Karpas-422 (cell line): ENCODE data around the gene METTL9. TPM values are rescaled to one million over a fixed set of nuclear protein-coding genes. Genes with fewer than 3 reads are reported as not detected.
"Not testable (repeated sequence)": the region's sequence is repeated elsewhere in the genome, so short reads cannot be mapped to it uniquely, and the experiment has no call there.

Source experiments
- DNase-seq: peaks from one replicate; pipeline ENCODE4 v3.0.0-alpha.2; 2015
- H2AFZ ChIP-seq: fragments of 200-600 bp; sonication (generic); 2 replicates; pipeline ENCODE4 v1.6.1; 2014; ENCODE audit warnings: antibody characterized with exemption, low read length, mixed read lengths
- H3K27ac ChIP-seq: fragments of 200-600 bp; sonication (generic); 2 replicates; pipeline ENCODE4 v1.5.1; 2014; ENCODE audit warnings: mild to moderate bottlenecking, low read length, moderate library complexity
- H3K27me3 ChIP-seq: fragments of 200-600 bp; sonication (generic); 2 replicates; pipeline ENCODE4 v1.6.1; 2014; ENCODE audit warnings: low read length, mixed read lengths
- H3K36me3 ChIP-seq: fragments of 200-600 bp; sonication (generic); 2 replicates; pipeline ENCODE4 v1.6.1; 2014; ENCODE audit warnings: low read length, mixed read lengths; ENCODE audit not compliant: insufficient read depth
- H3K4me1 ChIP-seq: fragments of 200-600 bp; sonication (generic); 2 replicates; pipeline ENCODE4 v1.6.1; 2014; ENCODE audit warnings: mild to moderate bottlenecking, low read length, mixed read lengths
- H3K4me2 ChIP-seq: fragments of 200-600 bp; sonication (generic); 2 replicates; pipeline ENCODE4 v1.6.1; 2014; ENCODE audit warnings: low read length, low read depth, mild to moderate bottlenecking; ENCODE audit not compliant: poor library complexity, severe bottlenecking
- H3K4me3 ChIP-seq: fragments of 200-600 bp; sonication (generic); 2 replicates; pipeline ENCODE4 v1.5.1; 2014; ENCODE audit warnings: mild to moderate bottlenecking, antibody characterized with exemption, low read length, mixed read lengths
- H3K79me2 ChIP-seq: fragments of 200-600 bp; sonication (generic); 2 replicates; pipeline ENCODE4 v1.6.1; 2014; ENCODE audit warnings: mild to moderate bottlenecking, low read length, mixed read lengths
- H3K9ac ChIP-seq: fragments of 200-600 bp; sonication (generic); 2 replicates; pipeline ENCODE4 v1.6.0; 2014; ENCODE audit warnings: low read length
- H3K9me2 ChIP-seq: fragments of 200-600 bp; sonication (generic), shearing (Covaris generic); replicated peaks from 2 replicates; pipeline ENCODE4 v1.6.0; 2014; ENCODE audit warnings: mild to moderate bottlenecking, low read length, moderate library complexity; ENCODE audit not compliant: insufficient read depth
- H3K9me3 ChIP-seq: fragments of 300-700, 200-600 bp; sonication (generic); 2 replicates; pipeline ENCODE4 v1.6.1; 2014; ENCODE audit warnings: low read length, mixed read lengths
- H4K20me1 ChIP-seq: fragments of 200-600 bp; sonication (generic); 2 replicates; pipeline ENCODE4 v1.6.1; 2014; ENCODE audit warnings: mild to moderate bottlenecking, antibody characterized with exemption, low read length, low read depth; ENCODE audit not compliant: insufficient read depth
- total RNA-seq: library from RNA; depleted of rRNA; stranded (reverse); fragments of >200 nt; shearing (Covaris generic); gene quantifications from 2 replicates; pipeline ENCODE4 v1.2.3, GENCODE V29; 2014; ENCODE audit warnings: low replicate concordance

METTL9 gene
- total RNA-seq, 1 experiment from 2014 or later: 90.6 TPM

GRCh38 chr16:21593530-21594289, 5.7 kb upstream of the METTL9 start:
- H3K4me2 ChIP-seq: no peak overlapping the region
- H4K20me1 ChIP-seq: no peaks in the 10 kb centered on the region
- no peak overlapping the region for H3K9ac ChIP-seq
- H3K27me3 ChIP-seq: no peaks in the 10 kb centered on the region
- H3K9me2 ChIP-seq: no peaks in the 10 kb centered on the region
- H3K79me2 ChIP-seq: no peaks in the 10 kb centered on the region
- no peaks in the 10 kb centered on the region for H3K9me3 ChIP-seq
- no peak overlapping the region for H3K27ac ChIP-seq
- H3K36me3 ChIP-seq: no peaks in the 10 kb centered on the region
- no peak for DNase-seq
- H2AFZ ChIP-seq: no peak overlapping the region
- H3K4me3 ChIP-seq: no peak overlapping the region
- H3K4me1 ChIP-seq: peaks cover 22% of the 10 kb centered on the region

DNA sequence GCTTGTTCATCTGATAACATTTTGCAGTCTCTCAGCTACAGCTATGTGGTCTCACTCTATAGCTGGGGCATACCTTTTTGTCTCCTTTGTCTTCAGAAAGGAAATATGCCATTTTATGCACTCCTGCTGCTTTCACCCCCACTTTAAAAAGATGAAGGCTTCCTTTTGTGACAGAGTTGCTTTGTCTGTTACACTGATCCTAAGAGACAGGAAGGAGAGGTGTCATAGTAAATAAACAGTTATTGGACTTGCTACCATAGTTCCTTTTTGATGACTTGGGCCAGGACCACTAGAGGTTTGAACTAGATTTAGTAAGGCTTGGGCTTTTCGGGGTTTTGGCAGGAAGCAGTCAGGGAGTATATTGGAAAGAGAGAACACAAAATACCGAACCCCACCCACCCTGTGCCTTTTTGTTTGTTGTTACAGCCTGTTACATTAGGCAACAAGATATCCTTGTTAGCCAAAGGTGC, 1.8 kb upstream of the METTL9 start:
- Histone ChIP-seq H3K36me3 (no peaks in the 10 kb centered on the region), H2AFZ (no peak overlapping the region), H3K27me3 (no peaks in the 10 kb centered on the region), H3K27ac (no peak overlapping the region), H3K79me2 (peaks cover 26% of the 10 kb centered on the region), H3K9ac (no peak overlapping the region), H3K9me2 (no peaks in the 10 kb centered on the region), H3K4me3 (no peak overlapping the region), H3K9me3 (no peaks in the 10 kb centered on the region), H3K4me2 (no peak overlapping the region), H3K4me1 (peaks cover 30% of the 10 kb centered on the region), H4K20me1 (peaks cover 14% of the 10 kb centered on the region)
- DNase-seq: no peak

DNA sequence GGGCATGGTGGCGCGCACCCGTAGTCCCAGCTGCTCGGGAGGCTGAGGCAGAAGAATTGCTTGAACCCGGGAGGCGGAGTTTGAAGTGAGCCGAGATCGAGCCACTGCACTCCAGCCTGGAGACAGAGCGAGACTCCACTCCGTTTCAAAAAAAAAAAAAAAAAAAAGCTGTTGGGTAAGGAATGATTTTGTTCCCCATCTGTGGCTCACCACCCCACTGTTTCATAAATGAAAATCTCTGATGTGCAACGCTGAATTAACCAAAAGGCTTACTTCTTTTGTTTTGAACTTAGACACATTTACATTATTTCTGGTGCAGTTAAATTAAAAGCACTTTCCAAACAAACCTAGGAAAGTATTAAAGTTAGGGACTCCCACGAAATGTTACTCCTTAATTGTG, 1.2 kb upstream of the METTL9 start:
- peak overlapping the region; percentile 95 for H3K9ac ChIP-seq
- H3K27ac ChIP-seq: peak overlapping the region; percentile 42; the same call in 1 of the 2 replicates
- peaks cover 30% of the 10 kb centered on the region for H3K4me1 ChIP-seq
- peak overlapping the region; percentile 85 for H3K4me3 ChIP-seq
- H3K79me2 ChIP-seq: peaks cover 32% of the 10 kb centered on the region
- H4K20me1 ChIP-seq: peaks cover 20% of the 10 kb centered on the region
- peak overlapping the region; percentile 100 for H3K4me2 ChIP-seq
- no peak for DNase-seq
- no peaks in the 10 kb centered on the region for H3K36me3 ChIP-seq
- peak overlapping the region; percentile 86 for H2AFZ ChIP-seq
- H3K9me3 ChIP-seq: no peaks in the 10 kb centered on the region
- H3K9me2 ChIP-seq: no peaks in the 10 kb centered on the region
- H3K27me3 ChIP-seq: no peaks in the 10 kb centered on the region

GRCh38 chr16:21598701-21599121, 666 bp upstream of the METTL9 start:
- H3K4me2 ChIP-seq: peak overlapping the region; percentile 100
- H3K27ac ChIP-seq: peak overlapping the region; percentile 42; the same call in 1 of the 2 replicates
- DNase-seq: peak; percentile 62
- no peaks in the 10 kb centered on the region for H3K27me3 ChIP-seq
- no peaks in the 10 kb centered on the region for H3K9me3 ChIP-seq
- H3K79me2 ChIP-seq: peaks cover 37% of the 10 kb centered on the region
- peak overlapping the region; percentile 85 for H3K4me3 ChIP-seq
- H3K36me3 ChIP-seq: no peaks in the 10 kb centered on the region
- H3K4me1 ChIP-seq: peaks cover 34% of the 10 kb centered on the region
- H3K9me2 ChIP-seq: no peaks in the 10 kb centered on the region
- H4K20me1 ChIP-seq: peaks cover 24% of the 10 kb centered on the region
- H2AFZ ChIP-seq: peak overlapping the region; percentile 86
- peak overlapping the region; percentile 95 for H3K9ac ChIP-seq

GRCh38 chr16:21600031-21600773, 825 bp downstream of the METTL9 start:
- Histone ChIP-seq H3K9me2 (no peaks in the 10 kb centered on the region), H3K4me2 (peak overlapping the region; percentile 89), H3K79me2 (peaks cover 51% of the 10 kb centered on the region), H3K36me3 (no peaks in the 10 kb centered on the region), H3K4me3 (peak overlapping the region; percentile 85), H4K20me1 (peaks cover 31% of the 10 kb centered on the region), H3K27me3 (no peaks in the 10 kb centered on the region), H2AFZ (no peak overlapping the region), H3K27ac (peak overlapping the region; percentile 75), H3K9me3 (no peaks in the 10 kb centered on the region), H3K4me1 (peaks cover 29% of the 10 kb centered on the region), H3K9ac (peak overlapping the region; percentile 91)
- DNase-seq: peak; percentile 74

GRCh38 chr16:21602785-21603184, 3.4 kb downstream of the METTL9 start:
- H3K9me2 ChIP-seq: no peaks in the 10 kb centered on the region
- H3K27me3 ChIP-seq: no peaks in the 10 kb centered on the region
- H3K4me2 ChIP-seq: no peak overlapping the region
- peaks cover 29% of the 10 kb centered on the region for H3K4me1 ChIP-seq
- H2AFZ ChIP-seq: no peak overlapping the region
- peaks cover 40% of the 10 kb centered on the region for H4K20me1 ChIP-seq
- H3K4me3 ChIP-seq: no peak overlapping the region
- no peaks in the 10 kb centered on the region for H3K9me3 ChIP-seq
- no peak overlapping the region for H3K27ac ChIP-seq
- H3K9ac ChIP-seq: no peak overlapping the region
- H3K79me2 ChIP-seq: peaks cover 75% of the 10 kb centered on the region
- no peak for DNase-seq
- no peaks in the 10 kb centered on the region for H3K36me3 ChIP-seq

DNA sequence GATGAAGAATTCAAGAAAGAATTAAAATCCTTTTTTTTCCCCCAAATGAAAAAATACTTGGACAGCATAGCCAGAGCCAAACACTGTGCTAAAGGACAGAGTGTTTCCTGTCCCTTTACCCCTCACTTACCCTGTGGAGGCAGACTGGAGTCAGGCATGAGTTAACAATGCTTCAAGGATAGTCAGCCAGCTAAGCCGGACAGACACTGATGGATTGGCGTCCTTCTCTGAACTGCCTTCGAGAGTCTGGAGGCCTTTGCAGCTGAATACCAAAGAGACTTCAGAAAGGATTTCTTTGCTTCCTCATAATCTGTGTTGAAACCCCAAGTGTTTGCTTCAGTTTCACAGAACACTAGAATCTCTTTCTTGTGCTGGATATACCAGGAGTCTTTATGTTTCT, 4.6 kb downstream of the METTL9 start:
- Histone ChIP-seq H3K9ac (no peak overlapping the region), H3K9me2 (no peaks in the 10 kb centered on the region), H3K4me2 (no peak overlapping the region), H3K36me3 (no peaks in the 10 kb centered on the region), H4K20me1 (peaks cover 46% of the 10 kb centered on the region), H3K27me3 (no peaks in the 10 kb centered on the region), H3K9me3 (no peaks in the 10 kb centered on the region), H3K79me2 (peaks cover 86% of the 10 kb centered on the region), H3K27ac (no peak overlapping the region), H3K4me1 (peaks cover 32% of the 10 kb centered on the region), H3K4me3 (no peak overlapping the region), H2AFZ (no peak overlapping the region)
- no peak for DNase-seq

DNA sequence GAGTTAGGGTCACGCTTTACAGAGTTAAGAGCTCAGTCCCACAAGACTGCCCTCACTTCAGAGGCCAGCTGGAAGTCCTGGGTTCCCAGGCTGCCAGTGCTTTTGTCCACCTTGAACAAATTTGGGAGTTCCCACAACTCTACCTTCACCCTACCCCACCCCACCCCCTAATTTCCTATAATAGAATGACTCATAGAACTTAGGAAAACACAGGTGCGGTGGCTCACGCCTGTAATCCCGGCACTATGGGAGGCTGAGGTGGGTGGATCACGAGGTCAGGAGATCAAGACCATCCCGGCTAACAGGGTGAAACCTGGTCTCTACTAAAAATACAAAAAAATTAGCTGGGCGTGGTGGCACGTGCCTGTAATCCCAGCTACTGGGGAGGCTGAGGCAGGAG, 6.5 kb downstream of the METTL9 start:
- Histone ChIP-seq H3K4me1 (peaks cover 48% of the 10 kb centered on the region), H3K79me2 (peaks cover 96% of the 10 kb centered on the region), H4K20me1 (peaks cover 49% of the 10 kb centered on the region)
- H3K36me3 ChIP-seq, H2AFZ ChIP-seq, DNase-seq, H3K4me2 ChIP-seq, H3K27ac ChIP-seq, H3K27me3 ChIP-seq, H3K4me3 ChIP-seq, H3K9ac ChIP-seq, H3K9me3 ChIP-seq, H3K9me2 ChIP-seq: not testable (repeated sequence)
